OCI-LY7 (cell line): ENCODE measurements around the gene POP5.

ENCODE experiments used
- CTCF ChIP-seq: fragments of 200-600 bp; sonication (generic); conservative IDR thresholded peaks from 2 replicates; pipeline ENCODE4 v1.5.1; 2014; ENCODE audit warnings: mild to moderate bottlenecking, antibody characterized with exemption, low read length, moderate library complexity, mixed read lengths
- EZH2phosphoT487 ChIP-seq: fragments of 200-600 bp; sonication (generic); IDR thresholded peaks from 2 replicates; pipeline ENCODE4 v1.6.1; 2018; ENCODE audit warnings: low read depth, borderline replicate concordance, mild to moderate bottlenecking, mixed run types, antibody characterized with exemption, low read length, moderate library complexity, mixed read lengths

GRCh38 chr12:120583478-120584030 lies 2.4 kb upstream of the POP5 start:
- TF ChIP-seq CTCF (peak; percentile 99), EZH2phosphoT487 (no peak)
